Gastroesophageal sphincter (tissue), 4 donors: ENCODE results near the gene ST3GAL5. TPM values are rescaled to one million over a fixed set of nuclear protein-coding genes. Genes with fewer than 3 reads are reported as not detected.
"Not testable (repeated sequence)": the region's sequence is repeated elsewhere in the genome, so short reads cannot be mapped to it uniquely, and the experiment has no call there.

Source experiments
- ATAC-seq: fragments of 150-250 bp; one replicate; pipeline ENCODE4 v1.9.1; 2016; ENCODE audit warnings: mild to moderate bottlenecking, moderate library complexity
- H3K27ac ChIP-seq, 4 donors: fragments of 200-600 bp; sonication (generic) in 3 of 4; 1 replicate in 3 of 4; 2 replicates in 1 of 4; pipeline ENCODE4 v1.5.1; 2016 to 2019
- H3K27me3 ChIP-seq: fragments of 200-600 bp; sonication (generic); one replicate; pipeline ENCODE4 v1.5.1; 2019
- H3K36me3 ChIP-seq, 2 donors: fragments of 200-600 bp; sonication (generic); one replicate each; pipeline ENCODE4 v1.5.1; 2019; ENCODE audit warnings: control low read depth in 1 of 2
- H3K4me1 ChIP-seq, 3 donors: fragments of 200-600 bp; sonication (generic); 1 replicate in 2 of 3; 2 replicates in 1 of 3; pipeline ENCODE4 v1.5.1; 2016 to 2019; ENCODE audit warnings: control low read depth in 2 of 3
- H3K4me3 ChIP-seq, 2 donors: fragments of 200-600 bp; sonication (generic); one replicate each; pipeline ENCODE4 v1.5.1; 2019; ENCODE audit warnings: mild to moderate bottlenecking in 1 of 2, moderate library complexity in 1 of 2
- H3K9me3 ChIP-seq, 3 donors: fragments of 200-600 bp; sonication (generic); one replicate each; pipeline ENCODE4 v1.5.1; 2017 to 2019; ENCODE audit warnings: control low read depth in 2 of 3
- CTCF ChIP-seq, 4 experiments: fragments of 200-600 bp in 2 of 4; fragments of 450-650 bp in 2 of 4; sonication (generic) in 1 of 4; IDR thresholded peaks; one replicate each; pipeline ENCODE4 v1.5.1; 2017 to 2019; ENCODE audit warnings: antibody characterized with exemption in 4 of 4, mild to moderate bottlenecking in 2 of 4, moderate library complexity in 2 of 4
- EP300 ChIP-seq: sonication (generic); formaldehyde crosslinking; IDR thresholded peaks from one replicate; pipeline ENCODE4 v1.6.1; 2017; ENCODE audit warnings: antibody characterized with exemption, mild to moderate bottlenecking
- POLR2A ChIP-seq, 2 donors: fragments of 450-650 bp; IDR thresholded peaks; one replicate each; pipeline ENCODE4 v1.6.1; 2017; ENCODE audit warnings: antibody characterized with exemption in 2 of 2, mild to moderate bottlenecking in 2 of 2, moderate library complexity in 1 of 2
- POLR2AphosphoS5 ChIP-seq: sonication (generic); formaldehyde crosslinking; IDR thresholded peaks from one replicate; pipeline ENCODE4 v1.6.1; 2017; ENCODE audit warnings: antibody characterized with exemption
- WGBS, 2 donors: methylation state at CpG; one replicate each; pipeline ENCODE4 v1.1.5; 2018; ENCODE audit warnings: low coverage in 1 of 2; 5-methylcytosine and 5-hydroxymethylcytosine counted together
- total RNA-seq, 4 donors: library from RNA; depleted of rRNA; stranded (reverse); fragments of >200 nt; gene quantifications; one replicate each; pipeline ENCODE4 v1.1.0, GENCODE V29; 2016

ST3GAL5 gene
- total RNA-seq, 4 donors from 2014 or later, result 15.2 to 55.9 (median 22.7) TPM

GRCh38 chr2:85830645-85831044 lies 58.1 kb downstream of the ST3GAL5 start:
- Histone ChIP-seq H3K27ac (no peak overlapping the region), H3K36me3 (no peaks in the 10 kb centered on the region), H3K4me1 (peaks cover 0 to 13% (median 3%) of the 10 kb centered on the region in 3 donors), H3K27me3 (no peaks in the 10 kb centered on the region), H3K4me3 (no peak overlapping the region), H3K9me3 (no peaks in the 10 kb centered on the region)
- no peak for TF ChIP-seq POLR2A (IDR thresholded peaks at IDR 0.05)
- no peak for ATAC-seq
- 0 to 50% methylated on average over 1 of the region's 1 CpG for WGBS, 2 donors

GRCh38 chr2:85829394-85829793 lies 59.4 kb downstream of the ST3GAL5 start:
- not testable (repeated sequence) for H3K9me3 ChIP-seq, H3K4me3 ChIP-seq, H3K27me3 ChIP-seq, H3K36me3 ChIP-seq, H3K27ac ChIP-seq, ATAC-seq
- H3K4me1 ChIP-seq, result peaks cover 0 to 13% (median 3%) of the 10 kb centered on the region in 3 donors
- WGBS, 2 donors, result 60 to 94% methylated on average over 1 to 4 of the region's 4 CpGs

- no peak for ATAC-seq
- H3K27me3 ChIP-seq, result no peaks in the 10 kb centered on the region
- 84 to 100% methylated on average over 5 to 6 of the region's 7 CpGs for WGBS, 2 donors
- H3K36me3 ChIP-seq, result no peaks in the 10 kb centered on the region
- no peak for TF ChIP-seq POLR2AphosphoS5
- no peak for TF ChIP-seq POLR2A (IDR thresholded peaks at IDR 0.05)
- no peak for TF ChIP-seq EP300
- TF ChIP-seq CTCF (IDR thresholded peaks at IDR 0.05), result no peak
- peaks cover 0 to 13% (median 3%) of the 10 kb centered on the region in 3 donors for H3K4me1 ChIP-seq
- no peaks in the 10 kb centered on the region for H3K9me3 ChIP-seq
- no peak overlapping the region for H3K4me3 ChIP-seq
- H3K27ac ChIP-seq, result no peak overlapping the region
These were observed 60.1 kb downstream of the ST3GAL5 start for GRCh38 chr2:85828725-85829124.

- no peaks in the 10 kb centered on the region for H3K36me3 ChIP-seq
- no peak overlapping the region for H3K27ac ChIP-seq
- no peaks in the 10 kb centered on the region for H3K9me3 ChIP-seq
- ATAC-seq, result no peak
- 45 to 70% methylated on average over 5 to 13 of the region's 18 CpGs for WGBS, 2 donors
- peaks cover 0 to 13% (median 3%) of the 10 kb centered on the region in 3 donors for H3K4me1 ChIP-seq
- no peak overlapping the region for H3K4me3 ChIP-seq
- no peaks in the 10 kb centered on the region for H3K27me3 ChIP-seq
- TF ChIP-seq CTCF (IDR thresholded peaks at IDR 0.05) (no peak), POLR2AphosphoS5 (no peak), EP300 (no peak), POLR2A (IDR thresholded peaks at IDR 0.05) (no peak)
These were observed 60.8 kb downstream of the ST3GAL5 start for GRCh38 chr2:85827879-85828569.

- Histone ChIP-seq H3K36me3 (no peaks in the 10 kb centered on the region), H3K27ac (no peak overlapping the region), H3K27me3 (no peaks in the 10 kb centered on the region), H3K4me3 (peak overlapping the region in 1 of 2 donors; percentile 13), H3K4me1 (peaks cover 0 to 13% (median 3%) of the 10 kb centered on the region in 3 donors), H3K9me3 (no peaks in the 10 kb centered on the region)
- WGBS, 2 donors, result 11 to 22% methylated on average over 15 to 18 of the region's 20 CpGs
- TF ChIP-seq CTCF (IDR thresholded peaks at IDR 0.05) (peak; percentile 88 to 97 (median 94)), POLR2AphosphoS5 (no peak)
- ATAC-seq, result peak; percentile 86
These were observed 61.6 kb downstream of the ST3GAL5 start for GRCh38 chr2:85826990-85827878.
